B cell (primary cell): ENCODE measurements around the gene KMT2C.
"Not testable (repeated sequence)": the region's sequence is repeated elsewhere in the genome, so short reads cannot be mapped to it uniquely, and the experiment has no call there.

Experiments used
- CTCF ChIP-seq: fragments of 200-600 bp; IDR thresholded peaks from one replicate; pipeline ENCODE4 v1.8.0; 2022; ENCODE audit warnings: antibody characterized with exemption, mild to moderate bottlenecking
- EZH2 ChIP-seq: IDR thresholded peaks from 2 replicates; pipeline ENCODE4 v1.6.1; 2012; ENCODE audit warnings: borderline replicate concordance, low read depth, mild to moderate bottlenecking, moderate library complexity, low read length; ENCODE audit not compliant: insufficient read depth, poor library complexity, severe bottlenecking

GRCh38 chr7:152270427-152270826 is 165.4 kb downstream of the KMT2C start:
- not testable (repeated sequence) for TF ChIP-seq CTCF, EZH2
